Thymus (tissue), 11 donors: ENCODE measurements around the gene ASTN2. TPM values are rescaled to one million over a fixed set of nuclear protein-coding genes. Genes with fewer than 3 reads are reported as not detected.

Experiments used
- DNase-seq, 9 donors: peaks; one replicate each; pipeline ENCODE4 v3.0.0-alpha.2; 2013; ENCODE audit warnings: low spot score in 9 of 9, low read depth in 6 of 9, missing footprints in 1 of 9
- H3K27ac ChIP-seq, 2 donors: one replicate each; pipeline ENCODE4 v1.5.1; 2013; ENCODE audit warnings: control low read depth in 1 of 2, low read depth in 1 of 2, low read length in 1 of 2, mild to moderate bottlenecking in 1 of 2, moderate library complexity in 1 of 2
- H3K27me3 ChIP-seq, 2 donors: one replicate each; pipeline ENCODE4 v1.5.1; 2013; ENCODE audit warnings: low read length in 1 of 2; ENCODE audit not compliant: control insufficient read depth in 2 of 2, insufficient read depth in 1 of 2
- H3K36me3 ChIP-seq, 2 donors: one replicate each; pipeline ENCODE4 v1.5.1; 2013; ENCODE audit warnings: low read length in 1 of 2, mild to moderate bottlenecking in 1 of 2, moderate library complexity in 1 of 2; ENCODE audit not compliant: control insufficient read depth in 2 of 2, insufficient read depth in 2 of 2
- H3K4me1 ChIP-seq, 2 donors: one replicate each; pipeline ENCODE4 v1.5.1; 2013; ENCODE audit warnings: low read length in 2 of 2; ENCODE audit not compliant: control insufficient read depth in 2 of 2, insufficient read depth in 2 of 2
- H3K4me3 ChIP-seq, 2 donors: one replicate each; pipeline ENCODE4 v1.5.1; 2013; ENCODE audit warnings: low read length in 2 of 2, control low read depth in 1 of 2, mild to moderate bottlenecking in 1 of 2
- H3K9me3 ChIP-seq, 2 donors: one replicate each; pipeline ENCODE4 v1.5.1; 2013; ENCODE audit warnings: low read length in 1 of 2, mild to moderate bottlenecking in 1 of 2; ENCODE audit not compliant: control insufficient read depth in 2 of 2, insufficient read depth in 1 of 2
- WGBS: extraction: QIAGEN DNeasy Blood & Tissue Kit; methylation state at CpG from one replicate; pipeline ENCODE4 v1.1.7; 2013; 5-methylcytosine and 5-hydroxymethylcytosine counted together
- polyA plus RNA-seq: library from polyadenylated mRNA; stranded (reverse); fragments of 200-250 nt; gene quantifications from one replicate; pipeline ENCODE4 v1.2.3, GENCODE V29; 2013
- total RNA-seq: library from RNA; stranded (reverse); fragments of 120-200 nt; gene quantifications from one replicate; pipeline ENCODE4 v1.2.4, GENCODE V29; 2013
- donor health status: healthy.

ASTN2 gene
- total and polyA plus RNA-seq, 2 donors: 5.8 to 5.9 TPM

- 70% methylated on average over 9 of the region's 9 CpGs for WGBS
Measured at GRCh38 chr9:117268847-117269446, 145.9 kb downstream of the ASTN2 start.

GRCh38 chr9:117266855-117267497, 147.9 kb downstream of the ASTN2 start:
- Histone ChIP-seq H3K4me1 (no peaks in the 10 kb centered on the region), H3K9me3 (no peaks in the 10 kb centered on the region), H3K27ac (no peak overlapping the region), H3K4me3 (no peak overlapping the region), H3K36me3 (no peaks in the 10 kb centered on the region), H3K27me3 (no peaks in the 10 kb centered on the region)
- DNase-seq: no peak
- WGBS: 92% methylated on average over 2 of the region's 2 CpGs

More at GRCh38 chr9:117268847-117269446, 145.9 kb downstream of the ASTN2 start:
- Histone ChIP-seq H3K36me3 (no peaks in the 10 kb centered on the region), H3K4me1 (no peaks in the 10 kb centered on the region), H3K4me3 (no peak overlapping the region), H3K27me3 (no peaks in the 10 kb centered on the region), H3K9me3 (no peaks in the 10 kb centered on the region), H3K27ac (no peak overlapping the region)
- DNase-seq: no peak

- no peaks in the 10 kb centered on the region for H3K9me3 ChIP-seq
- no peak overlapping the region for H3K27ac ChIP-seq
- 90% methylated on average over 4 of the region's 4 CpGs for WGBS
- no peak overlapping the region for H3K4me3 ChIP-seq
- no peaks in the 10 kb centered on the region for H3K4me1 ChIP-seq
- H3K36me3 ChIP-seq: no peaks in the 10 kb centered on the region
- no peaks in the 10 kb centered on the region for H3K27me3 ChIP-seq
- DNase-seq: no peak
Measured at GRCh38 chr9:117265253-117265652, 149.6 kb downstream of the ASTN2 start.

DNA sequence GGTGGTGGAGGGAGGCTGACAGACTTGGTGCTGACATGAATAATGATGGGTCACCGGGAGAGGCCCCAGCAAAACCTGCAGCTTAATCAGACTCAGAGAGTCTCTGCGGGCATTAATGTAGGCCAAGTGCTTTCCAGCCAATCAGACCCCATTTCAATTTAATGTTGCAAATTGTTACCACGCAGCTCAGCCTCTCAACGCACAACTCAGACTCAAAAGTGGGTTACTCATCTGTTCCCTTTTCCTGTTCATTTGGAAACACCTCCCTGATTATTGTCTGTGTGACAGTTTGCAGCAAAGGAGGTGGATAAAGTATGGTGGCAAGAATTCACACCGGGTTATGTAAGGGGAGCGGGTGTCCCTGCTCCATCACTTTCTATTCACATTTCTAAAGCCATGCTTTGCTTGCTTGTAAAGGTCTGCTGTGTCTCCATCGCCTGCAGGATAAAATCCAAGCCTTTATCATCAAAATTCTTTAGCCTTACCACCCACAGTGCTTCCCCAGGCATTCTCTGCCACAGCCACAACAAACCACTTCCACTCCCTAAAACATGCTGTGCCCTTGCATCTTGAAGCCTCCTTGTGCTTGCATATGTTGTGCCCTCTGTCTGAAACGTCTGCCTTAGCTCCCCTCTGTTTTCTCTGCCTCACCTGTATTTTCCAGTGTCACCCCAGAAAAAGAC, 156.5 kb downstream of the ASTN2 start:
- H3K9me3 ChIP-seq: no peaks in the 10 kb centered on the region
- H3K36me3 ChIP-seq: no peaks in the 10 kb centered on the region
- H3K27ac ChIP-seq: no peak overlapping the region
- H3K4me1 ChIP-seq: no peaks in the 10 kb centered on the region
- DNase-seq: no peak
- no peak overlapping the region for H3K4me3 ChIP-seq
- no peaks in the 10 kb centered on the region for H3K27me3 ChIP-seq
- WGBS: 68% methylated on average over 8 of the region's 8 CpGs

GRCh38 chr9:117253261-117253660, 161.6 kb downstream of the ASTN2 start:
- Histone ChIP-seq H3K9me3 (no peaks in the 10 kb centered on the region), H3K36me3 (no peaks in the 10 kb centered on the region), H3K27me3 (no peaks in the 10 kb centered on the region), H3K4me1 (no peaks in the 10 kb centered on the region), H3K27ac (no peak overlapping the region), H3K4me3 (no peak overlapping the region)
- 55% methylated on average over 2 of the region's 2 CpGs for WGBS
- DNase-seq: no peak

DNA sequence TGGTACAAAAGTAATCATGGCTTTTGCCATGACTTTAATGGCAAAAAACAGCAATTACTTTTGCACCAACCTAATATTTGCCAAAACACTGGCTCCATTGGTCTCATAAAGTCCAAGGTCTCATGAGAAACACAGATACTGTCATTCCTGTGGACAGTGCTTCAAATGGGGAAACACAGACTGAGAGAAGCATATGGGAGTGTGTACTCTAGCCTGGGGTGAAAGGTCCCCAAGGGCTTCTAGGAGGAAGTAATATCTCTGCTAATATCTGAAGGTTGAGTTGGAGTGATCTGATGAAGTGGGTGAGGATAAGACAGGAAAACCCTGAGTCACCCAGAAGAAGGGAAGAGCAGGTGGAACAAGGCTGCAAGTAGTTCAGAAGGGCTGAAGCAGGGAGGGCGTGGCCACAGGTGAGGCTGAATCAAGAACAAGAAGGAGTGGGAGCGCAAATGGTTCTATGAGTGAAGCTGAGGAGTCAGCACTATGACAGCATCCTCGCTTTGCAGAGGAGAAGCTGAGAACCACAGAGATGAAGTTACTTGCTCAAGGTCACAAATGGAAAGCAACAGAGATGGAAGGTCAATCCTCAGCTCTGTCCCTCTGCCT, 164.1 kb downstream of the ASTN2 start:
- no peak for DNase-seq
- no peaks in the 10 kb centered on the region for H3K36me3 ChIP-seq
- no peaks in the 10 kb centered on the region for H3K9me3 ChIP-seq
- no peaks in the 10 kb centered on the region for H3K27me3 ChIP-seq
- H3K4me1 ChIP-seq: no peaks in the 10 kb centered on the region
- no peak overlapping the region for H3K27ac ChIP-seq
- H3K4me3 ChIP-seq: no peak overlapping the region
- WGBS: 90% methylated on average over 3 of the region's 3 CpGs

DNA sequence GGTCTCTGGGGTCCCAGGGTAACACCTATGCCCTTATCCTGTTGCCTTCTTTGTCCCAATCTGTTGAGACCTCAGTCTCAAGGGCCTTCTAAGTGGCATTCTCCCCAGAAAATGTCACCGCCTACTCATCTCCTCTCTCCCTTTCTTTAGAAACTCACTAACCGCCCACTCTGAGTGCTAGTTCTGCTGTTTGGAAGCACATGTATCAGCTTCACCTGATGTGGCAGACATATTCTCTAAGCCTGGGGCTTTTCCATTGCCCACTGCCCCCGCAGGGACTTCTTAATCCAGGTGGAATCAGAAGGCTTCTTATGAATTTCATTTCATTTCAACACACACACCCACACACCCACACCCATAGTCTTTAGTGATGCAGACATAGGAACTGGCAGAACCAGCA, 165.1 kb downstream of the ASTN2 start:
- DNase-seq: no peak
- Histone ChIP-seq H3K4me1 (no peaks in the 10 kb centered on the region), H3K36me3 (no peaks in the 10 kb centered on the region), H3K9me3 (no peaks in the 10 kb centered on the region), H3K4me3 (no peak overlapping the region), H3K27me3 (no peaks in the 10 kb centered on the region), H3K27ac (no peak overlapping the region)
- 91% methylated on average over 3 of the region's 3 CpGs for WGBS

GRCh38 chr9:117247266-117247665, 167.6 kb downstream of the ASTN2 start:
- Histone ChIP-seq H3K27ac (no peak overlapping the region), H3K27me3 (no peaks in the 10 kb centered on the region)
- WGBS: 55% methylated on average over 1 of the region's 1 CpG

GRCh38 chr9:117245175-117245829, 169.6 kb downstream of the ASTN2 start:
- Histone ChIP-seq H3K27me3 (no peaks in the 10 kb centered on the region), H3K9me3 (no peaks in the 10 kb centered on the region), H3K36me3 (no peaks in the 10 kb centered on the region), H3K4me1 (no peaks in the 10 kb centered on the region), H3K4me3 (no peak overlapping the region), H3K27ac (no peak overlapping the region)
- no peak for DNase-seq
- 86% methylated on average over 8 of the region's 8 CpGs for WGBS

More at GRCh38 chr9:117247266-117247665, 167.6 kb downstream of the ASTN2 start:
- Histone ChIP-seq H3K36me3 (no peaks in the 10 kb centered on the region), H3K4me3 (no peak overlapping the region), H3K4me1 (no peaks in the 10 kb centered on the region), H3K9me3 (no peaks in the 10 kb centered on the region)
- no peak for DNase-seq
